ENCODE data around the gene GBA2.

GBA2 gene

DNA sequence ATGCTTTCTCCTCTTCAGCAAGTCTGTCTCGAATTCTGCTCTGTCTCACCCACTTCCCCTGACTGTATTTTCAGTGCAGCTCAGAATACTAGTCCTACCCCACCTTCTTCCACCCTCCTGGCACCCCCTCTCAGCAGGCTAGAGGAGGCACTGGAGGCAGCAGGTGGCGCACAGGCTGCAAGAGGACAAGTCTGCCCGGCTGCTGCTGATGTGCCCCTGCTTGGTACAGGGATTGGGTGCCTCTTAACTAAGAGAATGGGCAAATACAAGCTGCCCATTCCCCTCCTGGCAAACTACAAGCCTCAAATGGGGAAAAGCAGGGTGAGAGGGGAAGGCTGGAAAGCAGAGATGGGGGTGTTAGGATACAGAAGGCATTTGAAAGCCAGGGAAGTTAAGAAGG lies 22.1 kb downstream of the GBA2 start:
- H3K27ac Mint-ChIP-seq: peak overlapping the region; percentile 81

DNA sequence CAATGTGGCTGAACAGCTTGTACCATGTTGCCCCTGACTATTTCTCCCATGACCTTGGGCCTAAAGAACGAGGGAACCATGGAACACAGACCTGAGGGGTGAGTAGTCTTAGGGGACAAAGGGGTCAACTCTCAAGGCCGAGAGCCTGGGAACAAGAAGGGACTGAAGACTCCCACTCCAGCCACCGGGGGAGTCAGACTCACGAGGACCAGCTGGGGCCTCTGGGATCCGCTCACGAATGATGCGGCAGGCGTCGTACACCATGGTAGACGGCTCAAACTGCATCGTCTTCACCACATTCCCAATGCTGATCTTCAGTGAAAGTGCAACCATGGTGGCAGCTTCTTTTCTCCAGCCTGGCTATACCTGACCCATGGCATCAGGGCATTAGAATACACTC lies 23.7 kb downstream of the GBA2 start:
- Mint-ChIP-seq H3K36me3 (peaks cover 24% of the 10 kb centered on the region), H3K4me3 (no peak overlapping the region), H3K9me3 (no peaks in the 10 kb centered on the region), H3K27me3 (no peaks in the 10 kb centered on the region), H3K4me1 (peaks cover 11% of the 10 kb centered on the region), H3K27ac (peak overlapping the region; percentile 60)
- no peak for ATAC-seq (ENCODE audit: low read depth)
- DNase-seq (ENCODE audit: low spot score in 2 of 2): no peak

More for the DNA sequence above, 22.1 kb downstream of the GBA2 start:
- Mint-ChIP-seq H3K4me1 (peaks cover 13% of the 10 kb centered on the region), H3K4me3 (peak overlapping the region; percentile 62), H3K9me3 (no peaks in the 10 kb centered on the region), H3K36me3 (peaks cover 17% of the 10 kb centered on the region), H3K27me3 (no peaks in the 10 kb centered on the region)
- ATAC-seq (ENCODE audit: low read depth): peak; percentile 83
- peak; percentile 40 to 43 for DNase-seq (ENCODE audit: low spot score in 2 of 2)

DNA sequence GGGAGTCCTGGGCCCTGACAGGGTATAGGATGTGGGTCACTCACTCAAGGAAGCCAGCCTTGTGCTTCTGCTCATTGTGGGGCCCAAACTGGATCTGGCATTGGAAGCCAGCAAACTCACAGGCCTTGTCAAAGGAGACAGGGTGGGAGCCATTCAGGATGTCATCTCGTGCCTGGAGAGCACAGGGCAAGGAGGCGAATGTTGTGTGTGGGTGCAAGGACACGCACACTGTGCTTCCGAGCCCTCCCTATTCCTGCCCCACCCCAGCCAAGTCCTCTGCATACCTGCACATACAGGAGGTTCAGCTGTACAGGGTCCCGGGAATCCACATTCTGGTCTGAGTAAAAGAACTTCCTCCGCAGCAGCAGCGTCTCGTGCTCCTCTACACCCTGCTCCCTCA lies 25.1 kb downstream of the GBA2 start:
- Mint-ChIP-seq H3K4me3 (no peak overlapping the region), H3K4me1 (peaks cover 20% of the 10 kb centered on the region), H3K9me3 (no peaks in the 10 kb centered on the region), H3K27me3 (no peaks in the 10 kb centered on the region), H3K27ac (no peak overlapping the region), H3K36me3 (peaks cover 28% of the 10 kb centered on the region)
- ATAC-seq (ENCODE audit: low read depth): no peak
- DNase-seq (ENCODE audit: low spot score in 2 of 2): no peak

DNA sequence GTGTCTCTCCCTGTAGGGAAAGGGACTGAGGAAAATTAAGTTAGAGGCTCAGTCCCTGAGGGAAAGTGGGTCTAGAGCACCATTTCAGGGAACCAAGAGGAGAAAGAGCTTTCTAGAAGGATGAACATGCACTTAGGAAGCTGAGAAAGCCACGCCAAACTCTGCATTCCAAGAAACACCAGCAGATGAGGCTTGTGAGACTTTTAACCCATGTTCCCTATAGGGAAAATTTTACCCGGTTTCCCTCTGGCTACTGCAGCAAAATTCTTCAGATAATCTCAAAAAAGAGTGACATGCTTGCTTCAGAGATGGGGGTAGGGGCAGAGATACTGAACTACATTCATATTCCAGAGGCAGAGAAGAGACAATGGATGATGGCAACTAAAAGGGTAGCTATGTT lies 25.6 kb downstream of the GBA2 start:
- ATAC-seq (ENCODE audit: low read depth) (no peak), DNase-seq (ENCODE audit: low spot score in 2 of 2) (no peak)
- H3K4me1 Mint-ChIP-seq: peaks cover 23% of the 10 kb centered on the region
- no peaks in the 10 kb centered on the region for H3K27me3 Mint-ChIP-seq
- H3K9me3 Mint-ChIP-seq: no peaks in the 10 kb centered on the region
- no peak overlapping the region for H3K4me3 Mint-ChIP-seq
- no peak overlapping the region for H3K27ac Mint-ChIP-seq
- H3K36me3 Mint-ChIP-seq: peaks cover 29% of the 10 kb centered on the region

DNA sequence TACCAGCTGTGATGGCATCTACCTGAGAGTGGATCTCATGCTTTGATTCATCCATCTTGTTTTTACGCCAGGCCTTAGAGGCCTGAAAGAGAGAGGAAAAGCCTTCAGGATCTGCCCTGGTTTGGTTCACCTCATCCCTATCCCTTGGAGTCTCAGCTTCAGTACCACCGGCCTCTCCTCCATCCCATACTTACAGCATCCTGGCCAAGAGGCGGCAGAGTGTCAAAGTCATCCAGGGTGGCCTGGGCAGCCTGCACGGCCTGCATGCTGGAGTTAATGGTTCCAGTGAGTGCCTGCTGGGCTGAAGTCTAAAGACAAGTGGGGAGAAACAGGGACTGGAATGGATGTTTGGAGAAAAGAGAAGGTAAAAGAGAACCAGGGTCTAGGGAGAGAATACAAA lies 29.5 kb downstream of the GBA2 start:
- Mint-ChIP-seq H3K36me3 (peaks cover 49% of the 10 kb centered on the region), H3K9me3 (no peaks in the 10 kb centered on the region), H3K27me3 (no peaks in the 10 kb centered on the region), H3K4me1 (peaks cover 24% of the 10 kb centered on the region), H3K27ac (peak overlapping the region; percentile 89), H3K4me3 (no peak overlapping the region)
- ATAC-seq (ENCODE audit: low read depth): no peak
- DNase-seq (ENCODE audit: low spot score in 2 of 2): no peak

DNA sequence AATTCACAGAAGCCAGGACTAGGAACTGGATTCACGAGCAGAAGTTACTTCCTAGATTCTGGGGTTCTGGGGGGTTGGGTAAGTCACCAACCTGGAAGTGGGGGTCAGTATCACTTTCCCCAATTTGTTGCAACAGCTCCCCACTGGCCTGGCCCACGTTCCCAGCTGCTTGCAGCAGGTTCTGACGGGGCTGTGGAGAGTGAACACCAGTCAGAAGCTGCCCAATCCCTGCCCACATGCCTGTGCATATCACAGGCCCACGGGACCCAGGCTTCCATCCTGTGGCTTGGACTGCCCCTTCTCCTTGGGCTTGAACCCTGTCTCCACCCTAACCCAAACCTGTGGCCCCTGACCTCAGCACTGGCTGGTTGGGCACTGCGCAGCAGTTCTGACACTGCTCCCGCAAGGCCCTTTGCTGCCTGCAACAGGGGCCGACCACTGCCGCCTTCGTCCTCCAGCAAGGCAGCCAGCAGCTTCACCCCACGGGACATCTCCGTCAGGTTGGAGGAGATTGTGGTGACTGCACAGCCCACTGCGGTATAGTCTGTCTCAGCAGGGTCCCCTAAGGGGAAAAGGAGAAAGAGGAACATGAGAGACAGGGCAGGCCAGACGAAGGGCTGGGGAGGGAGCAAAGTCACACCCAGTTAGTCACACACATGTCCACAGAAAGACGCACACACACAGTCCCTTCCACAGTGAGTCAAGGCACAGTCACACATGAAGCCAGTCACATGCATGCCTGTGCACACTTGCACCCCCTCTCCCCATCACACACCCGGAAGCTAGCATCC lies 30.1 kb downstream of the GBA2 start:
- Mint-ChIP-seq H3K9me3 (no peaks in the 10 kb centered on the region), H3K4me1 (peaks cover 24% of the 10 kb centered on the region), H3K36me3 (peaks cover 49% of the 10 kb centered on the region), H3K27me3 (no peaks in the 10 kb centered on the region), H3K27ac (peak overlapping the region; percentile 89), H3K4me3 (peak overlapping the region; percentile 50)
- DNase-seq (ENCODE audit: low spot score in 2 of 2) (peak; percentile 60 to 76), ATAC-seq (ENCODE audit: low read depth) (peak; percentile 93)

DNA sequence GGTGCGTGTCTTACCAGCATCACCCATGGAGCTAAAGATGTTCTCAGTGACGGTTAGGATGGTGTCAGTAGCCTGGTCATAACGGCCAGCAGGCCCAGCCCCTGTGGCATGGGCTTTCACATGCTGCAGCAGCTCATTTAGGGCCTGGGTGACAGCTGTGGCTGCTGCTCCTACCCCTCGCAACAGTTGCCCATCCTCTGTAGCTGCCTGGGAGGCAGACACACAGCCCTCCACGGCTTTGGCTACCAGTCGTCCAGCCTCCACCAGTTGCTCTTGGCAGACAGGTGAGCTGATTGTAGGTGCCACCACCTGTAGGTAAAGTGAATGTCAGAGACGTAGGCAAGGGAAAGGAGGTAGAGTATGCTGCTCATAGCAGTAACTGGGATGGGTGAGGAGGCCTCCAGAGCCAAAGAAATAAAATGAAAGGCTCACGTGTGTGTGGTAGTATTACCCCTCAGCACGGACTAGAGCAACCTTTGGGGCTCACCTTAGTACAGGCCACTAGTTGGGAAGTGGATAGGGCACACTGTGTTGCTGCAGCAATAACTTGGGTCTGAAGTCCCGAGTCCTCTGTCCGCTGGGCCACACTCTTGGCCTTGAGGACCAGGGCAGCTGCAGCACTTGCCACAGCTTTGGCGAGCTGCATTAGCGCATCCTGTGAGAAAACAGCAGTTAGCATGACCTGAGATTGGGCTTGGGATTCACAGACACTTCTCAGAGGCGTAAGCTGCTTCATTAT lies 31.7 kb downstream of the GBA2 start:
- DNase-seq (ENCODE audit: low spot score in 2 of 2) (no peak), ATAC-seq (ENCODE audit: low read depth) (no peak)
- peaks cover 53% of the 10 kb centered on the region for H3K36me3 Mint-ChIP-seq
- H3K4me3 Mint-ChIP-seq: no peak overlapping the region
- H3K27ac Mint-ChIP-seq: peak overlapping the region; percentile 89
- H3K9me3 Mint-ChIP-seq: no peaks in the 10 kb centered on the region
- H3K4me1 Mint-ChIP-seq: peaks cover 24% of the 10 kb centered on the region
- no peaks in the 10 kb centered on the region for H3K27me3 Mint-ChIP-seq

DNA sequence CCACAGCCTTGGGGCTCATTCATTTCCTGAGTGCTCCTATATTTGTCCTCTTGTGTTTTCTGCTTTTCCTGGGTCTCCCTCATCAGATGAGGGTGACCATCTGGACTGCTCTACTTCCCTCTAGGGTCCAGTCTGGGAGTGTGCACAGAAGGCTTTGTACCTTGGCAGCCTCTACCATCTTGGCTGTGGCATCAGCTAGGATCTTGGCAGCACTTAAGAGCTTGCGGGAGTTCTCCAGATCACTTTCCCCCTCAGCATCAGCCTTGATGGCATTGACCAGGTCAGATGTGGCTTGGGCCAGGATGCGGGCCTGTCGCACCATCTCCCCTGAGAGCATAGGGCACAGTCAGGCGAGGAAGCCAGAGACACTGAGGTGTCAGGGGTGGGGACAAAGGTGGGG lies 32.8 kb downstream of the GBA2 start:
- H3K27me3 Mint-ChIP-seq: no peaks in the 10 kb centered on the region
- DNase-seq (ENCODE audit: low spot score in 2 of 2): no peak
- H3K27ac Mint-ChIP-seq: no peak overlapping the region
- peaks cover 19% of the 10 kb centered on the region for H3K4me1 Mint-ChIP-seq
- ATAC-seq (ENCODE audit: low read depth): no peak
- peaks cover 47% of the 10 kb centered on the region for H3K36me3 Mint-ChIP-seq
- H3K9me3 Mint-ChIP-seq: no peaks in the 10 kb centered on the region
- no peak overlapping the region for H3K4me3 Mint-ChIP-seq

DNA sequence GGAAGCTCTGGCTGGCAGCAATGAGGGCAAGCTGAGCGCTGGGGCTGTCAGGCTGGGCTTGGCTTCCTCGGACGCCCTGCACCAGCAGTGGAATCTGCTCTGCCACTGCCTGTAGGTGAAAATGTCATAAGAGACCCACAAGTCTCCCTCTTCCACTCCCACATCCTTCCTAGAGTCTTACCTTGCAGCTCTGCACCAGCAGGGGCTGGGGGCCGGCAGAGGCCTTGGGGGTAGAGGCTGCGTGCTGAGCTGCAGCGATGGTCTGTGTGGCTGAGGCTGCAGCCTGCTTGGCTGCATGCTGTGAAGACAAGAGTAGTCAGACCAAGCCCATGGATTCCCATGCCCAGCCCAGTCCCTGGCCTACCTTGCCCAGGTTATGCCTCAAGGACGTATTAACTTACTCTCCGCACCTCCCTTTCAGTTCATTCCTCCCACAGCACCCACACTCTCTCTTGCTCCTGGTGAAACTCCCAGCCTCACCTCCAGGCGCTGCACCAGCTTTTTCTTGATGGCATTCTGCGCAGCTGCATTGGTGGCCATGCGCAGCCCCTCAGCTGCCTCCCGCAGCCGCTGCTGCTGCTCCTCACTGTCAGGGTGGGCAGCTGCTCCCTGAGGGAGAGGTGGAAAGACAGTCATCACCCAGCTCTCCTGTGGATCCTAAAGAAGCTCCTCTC lies 34.3 kb downstream of the GBA2 start:
- H3K4me3 Mint-ChIP-seq: no peak overlapping the region
- no peaks in the 10 kb centered on the region for H3K27me3 Mint-ChIP-seq
- no peaks in the 10 kb centered on the region for H3K9me3 Mint-ChIP-seq
- peaks cover 18% of the 10 kb centered on the region for H3K4me1 Mint-ChIP-seq
- peak overlapping the region; percentile 65 for H3K27ac Mint-ChIP-seq
- H3K36me3 Mint-ChIP-seq: peaks cover 53% of the 10 kb centered on the region
- no peak for DNase-seq (ENCODE audit: low spot score in 2 of 2)
- ATAC-seq (ENCODE audit: low read depth): no peak

DNA sequence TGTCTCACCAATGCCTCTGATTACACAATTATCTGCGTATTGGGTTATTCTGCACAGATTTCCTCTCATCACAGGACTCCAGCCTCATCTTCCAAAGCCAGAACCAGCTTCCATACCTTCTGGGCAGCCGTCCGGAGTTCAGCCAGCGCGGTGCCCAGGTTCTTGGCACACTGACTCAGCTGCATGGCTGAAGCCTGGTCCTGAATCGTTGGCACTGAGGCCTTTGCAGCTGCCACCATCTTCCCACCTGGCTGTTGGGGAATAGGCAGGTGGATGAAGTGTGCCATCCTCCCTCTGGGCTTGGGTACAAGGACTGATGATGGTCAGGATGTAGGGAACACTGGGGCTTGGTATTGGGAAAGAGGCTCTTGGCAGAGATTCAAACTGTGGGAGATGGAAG lies 34.9 kb downstream of the GBA2 start:
- Mint-ChIP-seq H3K9me3 (no peaks in the 10 kb centered on the region), H3K4me1 (peaks cover 12% of the 10 kb centered on the region), H3K27me3 (no peaks in the 10 kb centered on the region), H3K36me3 (peaks cover 51% of the 10 kb centered on the region), H3K27ac (no peak overlapping the region), H3K4me3 (no peak overlapping the region)
- DNase-seq (ENCODE audit: low spot score in 2 of 2) (no peak), ATAC-seq (ENCODE audit: low read depth) (no peak)

DNA sequence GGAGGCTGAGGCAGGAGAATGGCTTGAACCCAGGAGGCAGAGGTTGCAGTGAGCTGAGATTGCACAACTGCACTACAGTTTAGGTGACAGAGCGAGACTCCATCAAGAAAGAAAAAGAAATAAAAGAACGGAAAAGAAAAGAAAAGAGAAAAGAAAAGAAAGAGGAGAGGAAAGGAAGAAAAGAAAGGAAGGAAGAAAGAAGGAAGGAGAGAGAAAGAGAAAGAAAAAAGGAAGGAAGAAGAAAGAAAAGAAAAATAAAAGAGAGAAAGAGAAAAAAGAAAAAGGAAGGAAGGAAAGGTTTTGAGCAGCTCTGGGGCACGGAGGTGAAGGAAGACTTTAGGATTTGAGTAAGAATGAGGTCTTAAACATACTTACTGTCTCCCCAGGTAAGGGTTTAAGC lies 35.5 kb downstream of the GBA2 start:
- DNase-seq (ENCODE audit: low spot score in 2 of 2): no peak
- Mint-ChIP-seq H3K27me3 (no peaks in the 10 kb centered on the region), H3K9me3 (no peaks in the 10 kb centered on the region), H3K27ac (no peak overlapping the region), H3K4me3 (no peak overlapping the region), H3K4me1 (peaks cover 10% of the 10 kb centered on the region), H3K36me3 (peaks cover 53% of the 10 kb centered on the region)
- no peak for ATAC-seq (ENCODE audit: low read depth)

DNA sequence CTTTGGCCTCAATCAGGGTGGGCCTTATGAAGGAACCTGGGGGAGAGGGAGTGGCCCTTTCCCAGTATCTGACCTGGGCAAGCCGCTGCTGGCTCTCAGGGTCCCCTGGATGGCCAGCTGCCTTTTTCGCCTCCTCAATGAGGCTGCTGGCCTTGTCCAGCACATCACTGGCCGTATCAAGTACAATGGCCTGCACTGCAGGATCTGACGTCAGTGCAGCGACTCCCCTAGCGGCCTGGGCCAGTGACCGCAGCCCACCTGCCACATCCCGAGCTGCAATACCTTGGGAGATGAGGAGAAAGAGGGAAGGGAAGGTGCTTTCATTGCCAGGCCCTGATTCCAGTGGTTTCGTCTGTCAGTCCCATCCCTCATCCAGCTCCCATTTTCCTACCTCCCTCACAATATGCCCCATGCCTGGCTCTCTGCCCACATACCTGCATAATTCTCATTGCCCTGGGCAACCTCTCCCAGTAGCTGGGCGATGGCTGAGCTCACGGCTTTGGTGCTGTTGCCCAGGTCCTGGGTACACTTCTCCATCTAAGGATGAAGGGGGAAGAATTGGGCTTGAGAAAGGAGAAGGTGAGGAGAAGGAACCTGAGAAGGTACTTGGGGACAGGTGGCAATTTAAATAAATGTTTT lies 36.1 kb downstream of the GBA2 start:
- no peaks in the 10 kb centered on the region for H3K27me3 Mint-ChIP-seq
- DNase-seq (ENCODE audit: low spot score in 2 of 2): no peak
- H3K27ac Mint-ChIP-seq: no peak overlapping the region

DNA sequence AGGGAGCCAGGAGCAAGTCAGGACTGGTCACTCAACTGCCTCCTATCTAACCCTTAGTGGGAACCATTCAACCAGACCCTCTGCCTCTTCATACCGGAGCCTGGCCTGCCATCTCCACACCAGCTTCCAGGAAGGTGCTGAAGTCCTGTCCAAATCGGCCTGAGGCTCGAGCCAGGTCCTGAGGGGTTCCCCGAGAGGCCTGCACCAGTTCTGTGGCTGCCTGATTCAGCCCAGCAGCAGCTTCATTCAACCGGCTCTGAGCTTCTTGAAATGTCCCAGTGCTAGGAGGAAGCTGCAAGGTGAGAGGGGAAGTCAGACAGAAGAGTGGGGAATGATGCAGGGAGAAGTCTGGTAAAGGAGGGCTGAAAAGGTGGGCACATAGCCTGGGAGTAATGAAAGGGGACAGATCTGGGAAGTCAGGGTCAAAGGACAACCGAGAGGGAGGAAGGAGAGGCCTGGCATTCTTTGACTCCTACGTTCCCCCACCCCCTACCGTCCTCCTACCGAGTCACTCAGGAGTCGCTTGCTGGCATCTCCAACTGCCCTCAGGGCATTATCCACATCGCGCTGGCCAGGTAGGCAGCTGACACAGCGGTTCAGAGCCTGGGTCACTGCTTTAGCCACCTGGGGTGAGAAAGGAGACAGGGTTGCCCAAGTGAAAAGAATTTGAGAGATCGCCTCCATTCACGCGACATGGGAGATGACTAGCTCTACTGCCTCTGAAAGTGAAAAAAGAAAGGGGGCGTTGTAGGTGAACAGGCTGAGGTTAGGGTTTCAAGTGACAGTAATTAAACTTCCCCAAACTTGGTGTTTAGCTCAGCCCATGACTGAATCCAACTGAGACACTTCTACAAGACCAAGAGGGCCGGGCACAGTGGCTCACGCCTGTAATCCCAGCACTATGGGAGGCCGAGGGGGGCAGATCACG lies 37.3 kb downstream of the GBA2 start:
- DNase-seq (ENCODE audit: low spot score in 2 of 2) (no peak), ATAC-seq (ENCODE audit: low read depth) (no peak)
- peaks cover 2% of the 10 kb centered on the region for H3K4me1 Mint-ChIP-seq
- H3K27me3 Mint-ChIP-seq: no peaks in the 10 kb centered on the region
- no peaks in the 10 kb centered on the region for H3K9me3 Mint-ChIP-seq
- no peak overlapping the region for H3K27ac Mint-ChIP-seq
- H3K4me3 Mint-ChIP-seq: no peak overlapping the region
- peaks cover 58% of the 10 kb centered on the region for H3K36me3 Mint-ChIP-seq

More for the DNA sequence above, 36.1 kb downstream of the GBA2 start:
- ATAC-seq (ENCODE audit: low read depth): no peak
- Mint-ChIP-seq H3K4me1 (peaks cover 4% of the 10 kb centered on the region), H3K9me3 (no peaks in the 10 kb centered on the region), H3K36me3 (peaks cover 53% of the 10 kb centered on the region), H3K4me3 (no peak overlapping the region)
